Testis (tissue), 2 donors: ENCODE measurements around the gene STARD3.

ENCODE experiments used
- CTCF ChIP-seq, 3 experiments: fragments of 450-650 bp in 2 of 3; fragments of 200-600 bp in 1 of 3; sonication (generic) in 1 of 3; IDR thresholded peaks; one replicate each; pipeline ENCODE4 v1.5.1; 2016 to 2019; ENCODE audit warnings: antibody characterized with exemption in 3 of 3, mild to moderate bottlenecking in 2 of 3, moderate library complexity in 1 of 3
- POLR2A ChIP-seq: fragments of 450-650 bp; IDR thresholded peaks from one replicate; pipeline ENCODE4 v1.6.1; 2017; ENCODE audit warnings: antibody characterized with exemption, mild to moderate bottlenecking, moderate library complexity

GRCh38 chr17:39683295-39683939, 46.5 kb downstream of the STARD3 start:
- TF ChIP-seq CTCF (IDR thresholded peaks at IDR 0.05) = no peak
- TF ChIP-seq POLR2A = no peak
